ENCODE measurements around the gene TATDN3. TPM values are rescaled to one million over a fixed set of nuclear protein-coding genes. Genes with fewer than 3 reads are reported as not detected.

The TATDN3 gene
- polyA plus RNA-seq, 1 donor (not counting 4 experiments of a cell fraction or from before 2014, with no cell fraction given), result 11.6 TPM

DNA sequence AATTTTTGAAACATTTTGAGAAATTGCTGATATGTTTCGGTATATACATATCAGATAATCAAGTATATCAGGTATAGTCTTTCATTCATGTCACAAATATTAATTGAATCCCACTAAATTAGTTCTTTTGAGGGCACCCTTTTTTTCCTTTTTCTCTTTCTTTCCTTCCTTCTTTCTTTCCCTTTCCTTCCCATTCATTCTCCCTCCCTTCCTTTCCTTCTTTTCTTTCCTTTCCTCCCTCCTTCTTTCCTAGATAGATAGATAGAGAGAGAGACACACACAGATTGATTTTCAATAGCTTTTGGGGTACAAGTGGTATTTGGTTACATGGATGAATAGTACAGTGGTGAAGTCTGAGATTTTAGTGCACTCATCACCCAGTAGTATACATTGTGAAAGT is 5.8 kb upstream of the TATDN3 start:
- H4K20me1 ChIP-seq (ENCODE audit: control insufficient read depth, extremely low read depth, insufficient read depth, low read length), result no peaks in the 10 kb centered on the region
- H3K4me2 ChIP-seq (ENCODE audit: control insufficient read depth, extremely low read depth, insufficient read depth, low read depth, low read length), result no peak overlapping the region
- peaks cover 8% of the 10 kb centered on the region for H3K79me2 ChIP-seq (ENCODE audit: control insufficient read depth, insufficient read depth, low read length)
- no peak overlapping the region for H2AFZ ChIP-seq (ENCODE audit: control insufficient read depth, low read length)
- no peak overlapping the region for H3K9ac ChIP-seq (ENCODE audit: control insufficient read depth, extremely low read depth, insufficient read depth, low read length)
- no peaks in the 10 kb centered on the region for H3K9me1 ChIP-seq (ENCODE audit: control insufficient read depth, extremely low read depth, insufficient read depth, low read length)
- peaks cover 2 to 4% of the 10 kb centered on the region in 2 experiments for H3K36me3 ChIP-seq (ENCODE audit: control insufficient read depth in 2 of 2, extremely low read depth in 1 of 2, insufficient read depth in 2 of 2, low read length in 2 of 2)
- no peak for DNase-seq (ENCODE audit: low read depth, low spot score)
- peaks cover 2% of the 10 kb centered on the region for H3K4me1 ChIP-seq (ENCODE audit: control insufficient read depth, extremely low read depth, insufficient read depth, low read length)
- no peak overlapping the region for H3K4me3 ChIP-seq (ENCODE audit: control insufficient read depth in 2 of 3, extremely low read depth in 1 of 3, insufficient read depth in 2 of 3, low read depth in 1 of 3, low read length in 3 of 3)
- no peaks in the 10 kb centered on the region for H3K9me3 ChIP-seq (ENCODE audit: control insufficient read depth, low read depth, low read length)
- dilution Hi-C loops (cut with MboI; ENCODE audit: extremely low pct_ligation_motif_present, low sequenced_read_pairs), result loop anchor here (10.0 kb wide), 1 partner anchor 141 kb away; no protein-coding TSS in a partner anchor
- no peak overlapping the region for H3K27ac ChIP-seq (ENCODE audit: control insufficient read depth, insufficient read depth, low read length)
- TF ChIP-seq EZH2 (IDR thresholded peaks at IDR 0.05; ENCODE audit: low read length), result no peak
- TF ChIP-seq, protein P1, sequence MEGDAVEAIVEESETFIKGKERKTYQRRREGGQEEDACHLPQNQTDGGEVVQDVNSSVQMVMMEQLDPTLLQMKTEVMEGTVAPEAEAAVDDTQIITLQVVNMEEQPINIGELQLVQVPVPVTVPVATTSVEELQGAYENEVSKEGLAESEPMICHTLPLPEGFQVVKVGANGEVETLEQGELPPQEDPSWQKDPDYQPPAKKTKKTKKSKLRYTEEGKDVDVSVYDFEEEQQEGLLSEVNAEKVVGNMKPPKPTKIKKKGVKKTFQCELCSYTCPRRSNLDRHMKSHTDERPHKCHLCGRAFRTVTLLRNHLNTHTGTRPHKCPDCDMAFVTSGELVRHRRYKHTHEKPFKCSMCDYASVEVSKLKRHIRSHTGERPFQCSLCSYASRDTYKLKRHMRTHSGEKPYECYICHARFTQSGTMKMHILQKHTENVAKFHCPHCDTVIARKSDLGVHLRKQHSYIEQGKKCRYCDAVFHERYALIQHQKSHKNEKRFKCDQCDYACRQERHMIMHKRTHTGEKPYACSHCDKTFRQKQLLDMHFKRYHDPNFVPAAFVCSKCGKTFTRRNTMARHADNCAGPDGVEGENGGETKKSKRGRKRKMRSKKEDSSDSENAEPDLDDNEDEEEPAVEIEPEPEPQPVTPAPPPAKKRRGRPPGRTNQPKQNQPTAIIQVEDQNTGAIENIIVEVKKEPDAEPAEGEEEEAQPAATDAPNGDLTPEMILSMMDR (optimal IDR thresholded peaks at IDR 0.05 in 1 of 3, IDR thresholded peaks at IDR 0.05 in 1 of 3, conservative IDR thresholded peaks at IDR 0.05 in 1 of 3; ENCODE audit: extremely low read depth in 1 of 3, insufficient read depth in 2 of 3, low read length in 3 of 3), result no peak
- FAIRE-seq, result no peak
- no peaks in the 10 kb centered on the region for H3K27me3 ChIP-seq (ENCODE audit: control insufficient read depth, extremely low read depth, insufficient read depth, low read length)

DNA sequence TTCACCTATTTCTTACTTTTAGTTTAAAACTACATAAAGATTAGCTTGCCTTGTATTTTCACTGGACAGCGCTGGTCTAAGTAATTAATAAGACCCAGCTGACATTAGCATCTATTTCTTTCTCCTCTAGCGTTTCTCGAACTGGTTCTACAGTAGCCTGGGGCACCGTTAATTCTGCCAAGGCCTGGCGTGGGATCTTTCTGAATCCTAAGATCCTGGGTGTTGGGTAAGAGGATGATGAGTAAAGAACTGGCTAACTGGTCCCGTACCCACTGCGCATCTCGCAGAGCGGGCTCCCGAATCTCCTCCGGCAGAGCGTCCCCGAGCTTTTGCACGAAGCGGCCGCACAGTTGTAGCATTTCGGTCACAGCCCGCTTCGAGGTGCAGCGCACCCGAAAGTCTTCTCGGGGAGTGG is 426 bp upstream of the TATDN3 start:
- Histone ChIP-seq H3K9me1 (ENCODE audit: control insufficient read depth, extremely low read depth, insufficient read depth, low read length) (no peaks in the 10 kb centered on the region), H3K36me3 (ENCODE audit: control insufficient read depth in 2 of 2, extremely low read depth in 1 of 2, insufficient read depth in 2 of 2, low read length in 2 of 2) (peaks cover 0 to 2% of the 10 kb centered on the region in 2 experiments), H3K4me2 (ENCODE audit: control insufficient read depth, extremely low read depth, insufficient read depth, low read depth, low read length) (peak overlapping the region; percentile 95), H3K27ac (ENCODE audit: control insufficient read depth, insufficient read depth, low read length) (peak overlapping the region; percentile 91), H3K4me1 (ENCODE audit: control insufficient read depth, extremely low read depth, insufficient read depth, low read length) (peaks cover 7% of the 10 kb centered on the region), H2AFZ (ENCODE audit: control insufficient read depth, low read length) (peak overlapping the region; percentile 95), H3K79me2 (ENCODE audit: control insufficient read depth, insufficient read depth, low read length) (peaks cover 13% of the 10 kb centered on the region), H3K9ac (ENCODE audit: control insufficient read depth, extremely low read depth, insufficient read depth, low read length) (peak overlapping the region; percentile 95), H3K4me3 (ENCODE audit: control insufficient read depth in 2 of 3, extremely low read depth in 1 of 3, insufficient read depth in 2 of 3, low read depth in 1 of 3, low read length in 3 of 3) (peak overlapping the region; percentile 90 to 100 (median 96)), H3K27me3 (ENCODE audit: control insufficient read depth, extremely low read depth, insufficient read depth, low read length) (no peaks in the 10 kb centered on the region), H3K9me3 (ENCODE audit: control insufficient read depth, low read depth, low read length) (no peaks in the 10 kb centered on the region), H4K20me1 (ENCODE audit: control insufficient read depth, extremely low read depth, insufficient read depth, low read length) (no peaks in the 10 kb centered on the region)
- DNase-seq (ENCODE audit: low read depth, low spot score), result peak; percentile 41
- TF ChIP-seq, protein P1 (optimal IDR thresholded peaks at IDR 0.05 in 1 of 3, IDR thresholded peaks at IDR 0.05 in 1 of 3, conservative IDR thresholded peaks at IDR 0.05 in 1 of 3; ENCODE audit: extremely low read depth in 1 of 3, insufficient read depth in 2 of 3, low read length in 3 of 3), result no peak
- no peak for TF ChIP-seq EZH2 (IDR thresholded peaks at IDR 0.05; ENCODE audit: low read length)
- FAIRE-seq, result no peak
- dilution Hi-C loops (cut with MboI; ENCODE audit: extremely low pct_ligation_motif_present, low sequenced_read_pairs), result no loop called here
